ENCODE measurements around the gene PRRT1. TPM values are rescaled to one million over a fixed set of nuclear protein-coding genes. Genes with fewer than 3 reads are reported as not detected.
"Not testable (repeated sequence)": the region's sequence is repeated elsewhere in the genome, so short reads cannot be mapped to it uniquely, and the experiment has no call there.

Gene PRRT1

DNA sequence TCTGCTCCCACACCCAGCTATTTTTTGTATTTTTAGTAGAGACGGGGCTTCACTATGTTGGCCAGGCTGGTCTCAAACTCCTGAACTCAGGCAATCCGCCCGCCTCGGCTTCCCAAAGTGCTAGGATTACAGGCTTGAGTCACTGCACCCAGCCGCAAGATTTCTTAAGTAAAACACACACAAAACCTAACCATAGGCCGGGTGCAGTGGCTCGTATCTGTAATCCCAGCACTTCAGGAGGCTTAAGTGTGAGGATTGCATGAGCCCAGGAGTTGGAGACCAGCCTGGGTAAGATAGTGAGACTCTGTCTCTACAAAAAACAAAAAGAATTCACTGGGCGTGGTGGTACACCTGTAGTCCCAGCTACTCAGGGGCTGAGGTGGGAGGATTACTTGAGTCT lies 51.5 kb downstream of the PRRT1 start:
- not testable (repeated sequence) for H3K23ac ChIP-seq (ENCODE audit: low read length); H2BK15ac ChIP-seq (replicated peaks; ENCODE audit: low read depth); H3K4ac ChIP-seq (ENCODE audit: low read depth, low read length); H3K36me3 ChIP-seq (ENCODE audit: control insufficient read depth, insufficient read depth, low read length); H3K79me1 ChIP-seq (ENCODE audit: low read length); H3K56ac ChIP-seq (ENCODE audit: low read length); H2BK5ac ChIP-seq (ENCODE audit: low read length); H3K4me2 ChIP-seq (ENCODE audit: low read length); DNase-seq; H3K27me3 ChIP-seq (ENCODE audit: insufficient read depth, low read length, poor library complexity); H3K18ac ChIP-seq (ENCODE audit: low read length); H4K5ac ChIP-seq (ENCODE audit: low read length); H4K8ac ChIP-seq (ENCODE audit: low read depth, low read length); H3K27ac ChIP-seq (ENCODE audit: low read depth, low read length); H3K4me1 ChIP-seq (ENCODE audit: control insufficient read depth, low read depth, low read length); H2BK120ac ChIP-seq (ENCODE audit: low read depth, low read length); H2AK5ac ChIP-seq (ENCODE audit: low read length); H3K9ac ChIP-seq (ENCODE audit: low read length); H3K79me2 ChIP-seq (ENCODE audit: control insufficient read depth, insufficient read depth, low read length); H3K4me3 ChIP-seq (ENCODE audit: low read length)
- no CpG with 5 or more reads among the region's 8 CpGs for WGBS (ENCODE audit: extremely low coverage, insufficient coverage, low lambda C conversion rate)

Small RNA genes lying within 50 kb of the gene (small RNA-seq; reads per million reads assigned to genes)
- gene AL662884.1 (ENCODE audit: insufficient read depth) (not detected), gene MIR6833 (ENCODE audit: insufficient read depth) (not detected)
